MM.1S (cell line): ENCODE measurements around the gene MIPOL1.

Experiments
- DNase-seq: peaks from one replicate; pipeline ENCODE4 v3.0.0-alpha.2; 2015
- H2AFZ ChIP-seq: fragments of 300-600 bp; sonication (generic); 2 replicates; pipeline ENCODE4 v1.6.0; 2016; ENCODE audit warnings: antibody characterized with exemption, low read length
- H3F3A ChIP-seq: fragments of 300-600 bp; sonication (generic); 2 replicates; pipeline ENCODE4 v1.6.1; 2016; ENCODE audit warnings: mild to moderate bottlenecking, antibody characterized with exemption, low read length, moderate library complexity, mixed read lengths; ENCODE audit not compliant: insufficient read depth
- H3K27ac ChIP-seq: fragments of 300-600 bp; sonication (generic); 2 replicates; pipeline ENCODE4 v1.5.1; 2016; ENCODE audit warnings: mild to moderate bottlenecking, low read length
- H3K27me3 ChIP-seq: fragments of 300-600 bp; sonication (generic); replicated peaks from 2 replicates; pipeline ENCODE4 v1.6.0; 2016; ENCODE audit warnings: low read length; ENCODE audit not compliant: insufficient read depth
- H3K36me3 ChIP-seq: fragments of 300-600 bp; sonication (generic); replicated peaks from 2 replicates; pipeline ENCODE4 v1.6.1; 2016; ENCODE audit warnings: mild to moderate bottlenecking, low read length, mixed read lengths; ENCODE audit not compliant: insufficient read depth
- H3K4me1 ChIP-seq: fragments of 300-600 bp; sonication (generic); 2 replicates; pipeline ENCODE4 v1.6.1; 2016; ENCODE audit warnings: low read length, mixed read lengths
- H3K4me2 ChIP-seq: fragments of 300-600 bp; sonication (generic); 2 replicates; pipeline ENCODE4 v1.6.0; 2016; ENCODE audit warnings: low read depth, low read length
- H3K4me3 ChIP-seq: fragments of 300-600 bp; sonication (generic); 2 replicates; pipeline ENCODE4 v1.5.1; 2016; ENCODE audit warnings: low read length, mixed read lengths
- H3K79me2 ChIP-seq: fragments of 300-600 bp; sonication (generic); 2 replicates; pipeline ENCODE4 v1.6.1; 2016; ENCODE audit warnings: mixed run types, low read length, mixed read lengths
- H3K9ac ChIP-seq: fragments of 300-600 bp; sonication (generic); 2 replicates; pipeline ENCODE4 v1.6.1; 2016; ENCODE audit warnings: low read length, mixed read lengths
- H3K9me2 ChIP-seq: fragments of 300-600 bp; sonication (generic); replicated peaks from 2 replicates; pipeline ENCODE4 v1.6.1; 2016; ENCODE audit warnings: mild to moderate bottlenecking, low read length, mixed read lengths; ENCODE audit not compliant: insufficient read depth
- H3K9me3 ChIP-seq: fragments of 300-600 bp; sonication (generic); replicated peaks from 2 replicates; pipeline ENCODE4 v1.6.1; 2016; ENCODE audit warnings: mild to moderate bottlenecking, low read length, mixed read lengths; ENCODE audit not compliant: insufficient read depth
- H4K20me1 ChIP-seq: fragments of 300-600 bp; sonication (generic); 2 replicates; pipeline ENCODE4 v1.6.1; 2016; ENCODE audit warnings: mild to moderate bottlenecking, low read length, moderate library complexity, mixed read lengths; ENCODE audit not compliant: insufficient read depth
- CTCF ChIP-seq: fragments of 300-600 bp; sonication (generic); IDR thresholded peaks from 2 replicates; pipeline ENCODE4 v1.5.1; 2016; ENCODE audit warnings: antibody characterized with exemption, low read length, mixed read lengths
- EZH2 ChIP-seq: fragments of 300-600 bp; sonication (generic); optimal IDR thresholded peaks from 2 replicates; pipeline ENCODE3; 2017; ENCODE audit warnings: low read depth, mild to moderate bottlenecking, antibody characterized with exemption, low read length, mixed read lengths
- EZH2phosphoT487 ChIP-seq: fragments of 300-600 bp; sonication (generic); IDR thresholded peaks from 2 replicates; pipeline ENCODE4 v1.6.1; 2018; ENCODE audit warnings: antibody characterized with exemption, low read length

Gene MIPOL1

GRCh38 chr14:37210448-37210847 lies 12.7 kb downstream of the MIPOL1 start:
- H4K20me1 ChIP-seq: no peaks in the 10 kb centered on the region
- H3K9me2 ChIP-seq: no peaks in the 10 kb centered on the region
- no peaks in the 10 kb centered on the region for H3K36me3 ChIP-seq
- H3K79me2 ChIP-seq: no peaks in the 10 kb centered on the region
- no peak overlapping the region for H3K27ac ChIP-seq
- H3K4me2 ChIP-seq: no peak overlapping the region
- H3K27me3 ChIP-seq: no peaks in the 10 kb centered on the region
- no peak overlapping the region for H2AFZ ChIP-seq
- no peaks in the 10 kb centered on the region for H3F3A ChIP-seq
- DNase-seq: no peak
- no peak overlapping the region for H3K4me3 ChIP-seq
- H3K9ac ChIP-seq: no peak overlapping the region
- no peaks in the 10 kb centered on the region for H3K4me1 ChIP-seq
- TF ChIP-seq CTCF: no peak
- no peak for TF ChIP-seq EZH2
- no peak for TF ChIP-seq EZH2phosphoT487
- H3K9me3 ChIP-seq: no peaks in the 10 kb centered on the region

- Histone ChIP-seq H4K20me1 (no peaks in the 10 kb centered on the region), H3K9ac (no peak overlapping the region), H3K4me1 (no peaks in the 10 kb centered on the region), H3K4me3 (no peak overlapping the region), H3K9me2 (no peaks in the 10 kb centered on the region), H3K9me3 (no peaks in the 10 kb centered on the region), H3F3A (no peaks in the 10 kb centered on the region), H2AFZ (no peak overlapping the region), H3K27ac (no peak overlapping the region), H3K27me3 (no peaks in the 10 kb centered on the region), H3K4me2 (no peak overlapping the region), H3K79me2 (no peaks in the 10 kb centered on the region), H3K36me3 (no peaks in the 10 kb centered on the region)
- DNase-seq: no peak
- no peak for TF ChIP-seq EZH2
- TF ChIP-seq EZH2phosphoT487: no peak
- no peak for TF ChIP-seq CTCF
Observed at GRCh38 chr14:37213016-37213415, 15.3 kb downstream of the MIPOL1 start.

- no peaks in the 10 kb centered on the region for H3K9me3 ChIP-seq
- H3K36me3 ChIP-seq: no peaks in the 10 kb centered on the region
- DNase-seq: no peak
- no peaks in the 10 kb centered on the region for H3K4me1 ChIP-seq
- no peak overlapping the region for H3K4me3 ChIP-seq
- no peak overlapping the region for H3K27ac ChIP-seq
- no peaks in the 10 kb centered on the region for H4K20me1 ChIP-seq
- H3K4me2 ChIP-seq: no peak overlapping the region
- H3K9me2 ChIP-seq: no peaks in the 10 kb centered on the region
- no peaks in the 10 kb centered on the region for H3K27me3 ChIP-seq
- no peak overlapping the region for H3K9ac ChIP-seq
- H2AFZ ChIP-seq: no peak overlapping the region
- H3K79me2 ChIP-seq: no peaks in the 10 kb centered on the region
- no peaks in the 10 kb centered on the region for H3F3A ChIP-seq
- TF ChIP-seq EZH2phosphoT487: no peak
- TF ChIP-seq EZH2: no peak
- TF ChIP-seq CTCF: no peak
Observed at GRCh38 chr14:37215345-37215744, 17.6 kb downstream of the MIPOL1 start.

GRCh38 chr14:37221073-37221472 lies 23.3 kb downstream of the MIPOL1 start:
- Histone ChIP-seq H3K27ac (no peak overlapping the region), H3K4me1 (no peaks in the 10 kb centered on the region), H3F3A (no peaks in the 10 kb centered on the region), H3K36me3 (no peaks in the 10 kb centered on the region), H3K9me3 (no peaks in the 10 kb centered on the region), H3K27me3 (no peaks in the 10 kb centered on the region), H3K9ac (no peak overlapping the region), H4K20me1 (no peaks in the 10 kb centered on the region), H3K4me3 (no peak overlapping the region), H2AFZ (no peak overlapping the region), H3K4me2 (no peak overlapping the region), H3K79me2 (no peaks in the 10 kb centered on the region), H3K9me2 (no peaks in the 10 kb centered on the region)
- TF ChIP-seq CTCF (no peak), EZH2phosphoT487 (no peak), EZH2 (no peak)
- DNase-seq: no peak
